ENCODE data around the gene ZSWIM1. TPM values are rescaled to one million over a fixed set of nuclear protein-coding genes. Genes with fewer than 3 reads are reported as not detected.

Gene ZSWIM1
- total and polyA plus RNA-seq, 10 of the 15 experiments (the other 5 are each of a cell fraction or from before 2014, with no cell fraction given), result 2.4 to 16.0 (median 9.8) TPM

- TF ChIP-seq MLLT1 (IDR thresholded peaks at IDR 0.05), result no peak
- TF ChIP-seq ELK1 (IDR thresholded peaks at IDR 0.05; ENCODE audit: low read depth, low read length), result no peak
These were observed 26.4 kb downstream of the ZSWIM1 start (continued) for GRCh38 chr20:45907219-45907948.

GRCh38 chr20:45908084-45908483, 27.1 kb downstream of the ZSWIM1 start:
- H2AFZ ChIP-seq (ENCODE audit: control insufficient read depth, low read depth, low read length), result no peak overlapping the region
- CTCF ChIA-PET, result interaction anchor here (1.2 kb wide), 1 partner anchor 109 kb away, joined by 3 read pairs; no protein-coding TSS in a partner anchor
- H3K79me2 ChIP-seq (ENCODE audit: control insufficient read depth, insufficient read depth, low read length), result no peaks in the 10 kb centered on the region
- peaks cover 15% of the 10 kb centered on the region for H3K4me1 ChIP-seq (ENCODE audit: control insufficient read depth, insufficient read depth, low read length)
- no TSS peak for BruUV-seq (replicated peaks)
- intact Hi-C loops (cut with micrococcal nuclease; ENCODE audit: unreplicated experiment), result no loop called here
- RAD21 ChIA-PET (ENCODE audit: unreplicated experiment), result no interaction called here
- no peak overlapping the region for H3K4me2 ChIP-seq (ENCODE audit: control insufficient read depth, insufficient read depth)
- DNase-seq (ENCODE audit: low read depth, low spot score), result no peak
- H4K20me1 ChIP-seq (ENCODE audit: control insufficient read depth, insufficient read depth), result no peaks in the 10 kb centered on the region
- no peaks in the 10 kb centered on the region for H3K36me3 ChIP-seq (ENCODE audit: control insufficient read depth in 2 of 2, insufficient read depth in 2 of 2, low read length in 1 of 2)
- POLR2A ChIA-PET, result interaction anchor here (1.7 kb wide), 1 partner anchor 29 kb away, joined by 4 read pairs; no protein-coding TSS in a partner anchor
- 94% methylated on average over 2 of the region's 2 CpGs for WGBS (ENCODE audit: insufficient coverage, insufficient replicate concordance, low lambda C conversion rate, missing lambda C conversion rate)
- FAIRE-seq, result no peak
- H3K4me3 ChIP-seq, result no peak overlapping the region
- in situ Hi-C loops (cut with MboI), result no loop called here
- H3K9me3 ChIP-seq (replicated peaks; ENCODE audit: control insufficient read depth, insufficient read depth, low read length), result no peaks in the 10 kb centered on the region
- no peaks in the 10 kb centered on the region for H3K27me3 ChIP-seq (replicated peaks in 1 of 2; ENCODE audit: control insufficient read depth in 2 of 2, insufficient read depth in 2 of 2, low read length in 1 of 2)
- TF ChIP-seq REST (IDR thresholded peaks at IDR 0.05; ENCODE audit: low read depth, low read length), result no peak
- TF ChIP-seq PAX5 (IDR thresholded peaks at IDR 0.05; ENCODE audit: borderline replicate concordance, low read depth, low read length), result no peak
- no peak for TF ChIP-seq DPF2 (IDR thresholded peaks at IDR 0.05)
- TF ChIP-seq ASH2L (IDR thresholded peaks at IDR 0.05; ENCODE audit: borderline replicate concordance, low read depth), result no peak
- TF ChIP-seq BHLHE40 (IDR thresholded peaks at IDR 0.05; ENCODE audit: borderline replicate concordance in 1 of 2, low read depth in 2 of 2, low read length in 1 of 2), result no peak
- TF ChIP-seq BCL11A (IDR thresholded peaks at IDR 0.05; ENCODE audit: low read depth, low read length), result no peak
- TF ChIP-seq GATAD2B (conservative IDR thresholded peaks at IDR 0.05; ENCODE audit: low read depth), result no peak
- TF ChIP-seq CBX5 (IDR thresholded peaks at IDR 0.05; ENCODE audit: low read depth), result no peak
- H3K27ac ChIP-seq (ENCODE audit: control insufficient read depth, insufficient read depth), result no peak overlapping the region
- ATAC-seq, result no peak
- H3K9ac ChIP-seq (ENCODE audit: control insufficient read depth, insufficient read depth, low read length), result no peak overlapping the region
- SMC1A ChIA-PET (ENCODE audit: uncharacterized antibody, unreplicated experiment), result no interaction called here

All from GM12878 (cell line).